Peyer's patch (tissue), 4 donors: ENCODE results near the gene PCDH1.

Experiments used
- POLR2A ChIP-seq, 2 donors: fragments of 450-650 bp; IDR thresholded peaks; one replicate each; pipeline ENCODE4 v1.5.1; 2017; ENCODE audit warnings: antibody characterized with exemption in 2 of 2, mild to moderate bottlenecking in 2 of 2, moderate library complexity in 2 of 2
- TF ChIP-seq, protein P1 (sequence below), 6 experiments: fragments of 450-650 bp in 4 of 6; fragments of 200-600 bp in 2 of 6; sonication (generic) in 1 of 6; IDR thresholded peaks; one replicate each; pipeline ENCODE4 v1.5.1; 2017 to 2019; ENCODE audit warnings: antibody characterized with exemption in 6 of 6, mild to moderate bottlenecking in 3 of 6, moderate library complexity in 1 of 6

- TF ChIP-seq, protein P1, sequence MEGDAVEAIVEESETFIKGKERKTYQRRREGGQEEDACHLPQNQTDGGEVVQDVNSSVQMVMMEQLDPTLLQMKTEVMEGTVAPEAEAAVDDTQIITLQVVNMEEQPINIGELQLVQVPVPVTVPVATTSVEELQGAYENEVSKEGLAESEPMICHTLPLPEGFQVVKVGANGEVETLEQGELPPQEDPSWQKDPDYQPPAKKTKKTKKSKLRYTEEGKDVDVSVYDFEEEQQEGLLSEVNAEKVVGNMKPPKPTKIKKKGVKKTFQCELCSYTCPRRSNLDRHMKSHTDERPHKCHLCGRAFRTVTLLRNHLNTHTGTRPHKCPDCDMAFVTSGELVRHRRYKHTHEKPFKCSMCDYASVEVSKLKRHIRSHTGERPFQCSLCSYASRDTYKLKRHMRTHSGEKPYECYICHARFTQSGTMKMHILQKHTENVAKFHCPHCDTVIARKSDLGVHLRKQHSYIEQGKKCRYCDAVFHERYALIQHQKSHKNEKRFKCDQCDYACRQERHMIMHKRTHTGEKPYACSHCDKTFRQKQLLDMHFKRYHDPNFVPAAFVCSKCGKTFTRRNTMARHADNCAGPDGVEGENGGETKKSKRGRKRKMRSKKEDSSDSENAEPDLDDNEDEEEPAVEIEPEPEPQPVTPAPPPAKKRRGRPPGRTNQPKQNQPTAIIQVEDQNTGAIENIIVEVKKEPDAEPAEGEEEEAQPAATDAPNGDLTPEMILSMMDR (IDR thresholded peaks at IDR 0.05): no peak
- TF ChIP-seq POLR2A (IDR thresholded peaks at IDR 0.05): no peak
Observed at GRCh38 chr5:141902015-141902814, 24.0 kb upstream of the PCDH1 start.
